ENCODE data around the gene CALD1.

Gene CALD1

GRCh38 chr7:134778941-134779740 is at the start of gene CALD1:
Gene CALD1, plus strand, starts transcription at chr7:134779634. Its CDS starts 88,100 bp downstream, at chr7:134867734.
- no peak for DNase-seq

GRCh38 chr7:134729895-134730294 is 49.5 kb upstream of the CALD1 start:
- DNase-seq, result no peak

- no peak for DNase-seq
These were observed 49.0 kb upstream of the CALD1 start for GRCh38 chr7:134730411-134730829.

GRCh38 chr7:134731616-134732015 is 47.8 kb upstream of the CALD1 start:
- DNase-seq, result no peak

GRCh38 chr7:134732728-134733127 is 46.7 kb upstream of the CALD1 start:
- DNase-seq, result no peak

- no peak for DNase-seq
These were observed 43.1 kb upstream of the CALD1 start for GRCh38 chr7:134736381-134736780.

- peak; percentile 1 for DNase-seq
These were observed 41.7 kb upstream of the CALD1 start for GRCh38 chr7:134737566-134738345.

GRCh38 chr7:134739362-134739761 is 40.1 kb upstream of the CALD1 start:
- no peak for DNase-seq

GRCh38 chr7:134740376-134740775 is 39.1 kb upstream of the CALD1 start:
- no peak for DNase-seq

- no peak for DNase-seq
These were observed 37.4 kb upstream of the CALD1 start for GRCh38 chr7:134741907-134742635.

- DNase-seq, result no peak
These were observed 36.6 kb upstream of the CALD1 start for GRCh38 chr7:134742688-134743350.

GRCh38 chr7:134744569-134744968 is 34.9 kb upstream of the CALD1 start:
- DNase-seq, result no peak

GRCh38 chr7:134747326-134747725 is 32.1 kb upstream of the CALD1 start:
- no peak for DNase-seq

- peak; percentile 37 for DNase-seq
These were observed 29.1 kb upstream of the CALD1 start for GRCh38 chr7:134750083-134751062.

- no peak for DNase-seq
These were observed 27.3 kb upstream of the CALD1 start for GRCh38 chr7:134752006-134752760.

- DNase-seq, result peak; percentile 7
These were observed 23.9 kb upstream of the CALD1 start for GRCh38 chr7:134755422-134756022.

GRCh38 chr7:134757938-134758337 is 21.5 kb upstream of the CALD1 start:
- DNase-seq, result no peak

GRCh38 chr7:134758981-134759380 is 20.5 kb upstream of the CALD1 start:
- DNase-seq, result no peak

GRCh38 chr7:134761266-134761665 is 18.2 kb upstream of the CALD1 start:
- no peak for DNase-seq

GRCh38 chr7:134763960-134764359 is 15.5 kb upstream of the CALD1 start:
- DNase-seq, result no peak

Data from stimulated activated naive CD4-positive, alpha-beta T cell treated with Interleukin-2 at 50 U/mL for 16 hours (primary cell).